ENCODE measurements around the gene SNX20.
A peak's percentile ranks its signal among the peaks of the same experiment; 100 is the strongest.

The SNX20 gene, protein sequence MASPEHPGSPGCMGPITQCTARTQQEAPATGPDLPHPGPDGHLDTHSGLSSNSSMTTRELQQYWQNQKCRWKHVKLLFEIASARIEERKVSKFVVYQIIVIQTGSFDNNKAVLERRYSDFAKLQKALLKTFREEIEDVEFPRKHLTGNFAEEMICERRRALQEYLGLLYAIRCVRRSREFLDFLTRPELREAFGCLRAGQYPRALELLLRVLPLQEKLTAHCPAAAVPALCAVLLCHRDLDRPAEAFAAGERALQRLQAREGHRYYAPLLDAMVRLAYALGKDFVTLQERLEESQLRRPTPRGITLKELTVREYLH

DNA sequence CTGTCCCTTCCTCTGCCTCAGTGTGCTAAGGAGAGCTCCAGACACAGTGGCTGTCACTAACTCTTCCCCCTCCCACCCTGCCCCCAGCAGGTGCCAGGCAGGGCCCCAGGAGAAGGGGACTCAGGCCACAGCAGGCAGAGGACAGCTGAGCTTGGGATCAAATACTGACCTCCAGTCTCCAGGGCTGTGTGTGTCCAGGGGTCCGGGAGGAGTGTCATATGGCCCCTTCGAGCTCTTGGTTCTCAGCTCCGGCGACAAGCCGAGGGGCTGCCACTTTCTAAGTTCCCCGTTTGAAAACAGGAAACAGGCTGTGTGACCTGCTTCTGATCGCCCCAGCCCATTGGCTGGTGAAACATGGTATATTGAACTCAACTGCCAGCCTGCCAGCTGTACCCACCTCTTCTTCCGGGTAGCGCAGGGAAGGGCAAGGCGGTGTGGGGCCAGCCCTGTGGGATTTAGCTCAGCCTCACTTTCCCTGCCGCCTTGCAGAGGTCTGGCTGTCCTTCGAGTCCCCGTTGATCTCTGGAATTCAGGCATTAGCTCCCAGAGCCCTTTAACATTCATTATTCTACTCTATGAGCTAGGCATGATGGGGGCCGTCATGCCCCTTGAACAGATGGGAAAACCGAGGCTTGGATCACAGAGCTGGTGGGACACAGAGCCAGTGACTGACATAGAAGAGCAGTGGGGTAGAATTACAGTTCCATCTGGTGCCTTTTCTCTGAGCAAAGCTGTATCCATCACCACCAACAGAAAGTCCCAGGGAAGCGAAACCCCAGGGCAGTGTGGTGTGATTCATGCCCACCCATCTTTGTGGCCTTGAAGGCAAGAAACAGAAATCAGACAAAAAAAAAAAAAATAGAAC lies at the start of gene SNX20:
Gene SNX20 (minus strand): TSS at position 292 of the 865 bp plus-strand sequence. CDS start 3,786 bp downstream, outside the sequence.
- DNase-seq, result peak; percentile 88

DNA sequence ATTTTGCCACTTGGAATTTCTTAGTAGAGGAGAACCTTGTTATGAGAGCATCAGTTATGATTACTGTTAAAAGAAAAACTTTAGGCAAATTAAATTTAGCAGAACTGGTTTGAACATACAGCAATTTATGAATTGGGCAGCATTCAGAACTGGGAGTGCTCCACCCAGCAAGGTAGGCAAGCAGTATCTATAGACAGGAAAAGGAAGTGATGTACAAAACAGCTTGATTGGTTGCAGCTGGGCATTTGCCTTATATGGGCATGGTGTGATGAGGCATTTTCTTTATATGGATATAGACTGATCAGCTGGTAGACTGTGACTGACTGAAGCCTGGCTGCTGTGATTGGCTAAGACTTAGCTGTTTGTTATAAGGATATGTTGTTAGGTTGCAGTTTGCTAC lies 43.2 kb upstream of the SNX20 start:
- no peak for DNase-seq

DNA sequence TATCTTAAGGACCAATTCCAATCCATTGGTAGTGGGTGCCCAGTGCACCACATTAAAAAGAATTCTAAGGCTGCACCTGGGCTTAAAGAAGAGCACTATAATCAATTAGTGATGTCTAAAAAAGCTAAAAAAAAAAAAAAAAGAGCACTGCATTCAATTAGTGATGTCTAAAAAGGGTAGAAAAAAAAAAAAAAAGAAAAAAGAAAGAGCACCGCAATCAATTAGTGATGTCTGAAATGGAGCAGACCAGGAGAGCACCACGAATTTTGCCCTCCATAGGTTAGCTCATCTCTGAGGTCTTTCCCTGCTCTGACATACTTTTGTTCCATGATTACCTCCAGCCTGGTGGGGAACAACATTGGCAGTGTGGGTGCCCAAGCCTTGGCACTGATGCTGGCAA lies 41.8 kb upstream of the SNX20 start:
- DNase-seq, result no peak

DNA sequence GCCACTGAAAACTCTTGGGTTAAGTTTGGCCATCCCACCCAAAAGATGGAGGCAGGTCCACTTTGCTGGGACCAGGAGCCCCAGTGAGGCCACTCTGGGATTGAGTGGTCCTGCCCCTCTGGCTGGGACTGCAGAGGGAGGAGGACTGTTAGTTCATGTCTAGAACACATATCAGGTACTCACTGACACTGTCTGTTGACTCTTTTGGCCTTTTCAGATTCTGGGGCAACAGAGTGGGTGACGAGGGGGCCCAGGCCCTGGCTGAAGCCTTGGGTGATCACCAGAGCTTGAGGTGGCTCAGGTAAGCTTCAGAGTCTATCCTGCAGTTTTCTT lies 41.3 kb upstream of the SNX20 start:
- no peak for DNase-seq

DNA sequence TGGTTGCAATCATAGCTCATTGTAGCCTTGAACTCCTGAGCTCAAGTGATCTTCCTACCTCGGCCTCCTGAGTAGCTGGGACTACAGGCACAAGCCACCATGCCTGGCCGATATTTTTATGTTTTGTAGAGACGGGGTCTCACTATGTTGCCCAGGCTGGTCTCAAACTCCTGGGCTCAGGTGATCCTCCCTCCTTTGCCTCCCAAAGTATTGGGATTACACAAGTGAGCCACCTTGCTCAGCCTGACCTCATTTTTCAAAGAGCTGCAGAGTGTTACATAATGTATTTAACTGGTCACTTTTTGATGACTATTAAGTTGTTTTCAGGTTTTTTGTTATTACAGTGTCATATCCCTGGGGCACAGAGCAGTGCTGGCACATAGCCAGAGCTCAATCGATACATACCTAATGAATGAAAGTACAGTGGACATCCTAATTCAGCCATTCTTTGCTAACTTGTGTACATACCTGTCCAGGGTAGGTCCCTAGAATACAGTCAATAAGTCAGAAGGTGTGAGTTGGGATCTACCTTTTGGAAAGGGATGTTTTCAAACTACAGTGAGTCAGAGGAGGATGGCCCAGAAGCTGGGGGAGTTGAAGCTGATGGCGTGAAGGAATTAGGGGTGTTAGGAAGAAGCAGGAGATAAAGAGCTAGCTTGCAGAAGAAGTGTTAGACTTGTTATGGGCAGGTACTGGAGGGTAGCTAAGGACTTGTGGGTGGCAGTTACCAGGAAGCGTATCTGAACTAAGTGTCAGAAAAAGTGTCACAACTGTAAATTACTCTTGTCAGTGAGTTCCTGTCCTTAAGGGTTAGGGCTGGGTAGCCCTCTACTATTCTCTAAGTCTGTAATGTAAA lies 40.7 kb upstream of the SNX20 start:
- DNase-seq, result no peak

DNA sequence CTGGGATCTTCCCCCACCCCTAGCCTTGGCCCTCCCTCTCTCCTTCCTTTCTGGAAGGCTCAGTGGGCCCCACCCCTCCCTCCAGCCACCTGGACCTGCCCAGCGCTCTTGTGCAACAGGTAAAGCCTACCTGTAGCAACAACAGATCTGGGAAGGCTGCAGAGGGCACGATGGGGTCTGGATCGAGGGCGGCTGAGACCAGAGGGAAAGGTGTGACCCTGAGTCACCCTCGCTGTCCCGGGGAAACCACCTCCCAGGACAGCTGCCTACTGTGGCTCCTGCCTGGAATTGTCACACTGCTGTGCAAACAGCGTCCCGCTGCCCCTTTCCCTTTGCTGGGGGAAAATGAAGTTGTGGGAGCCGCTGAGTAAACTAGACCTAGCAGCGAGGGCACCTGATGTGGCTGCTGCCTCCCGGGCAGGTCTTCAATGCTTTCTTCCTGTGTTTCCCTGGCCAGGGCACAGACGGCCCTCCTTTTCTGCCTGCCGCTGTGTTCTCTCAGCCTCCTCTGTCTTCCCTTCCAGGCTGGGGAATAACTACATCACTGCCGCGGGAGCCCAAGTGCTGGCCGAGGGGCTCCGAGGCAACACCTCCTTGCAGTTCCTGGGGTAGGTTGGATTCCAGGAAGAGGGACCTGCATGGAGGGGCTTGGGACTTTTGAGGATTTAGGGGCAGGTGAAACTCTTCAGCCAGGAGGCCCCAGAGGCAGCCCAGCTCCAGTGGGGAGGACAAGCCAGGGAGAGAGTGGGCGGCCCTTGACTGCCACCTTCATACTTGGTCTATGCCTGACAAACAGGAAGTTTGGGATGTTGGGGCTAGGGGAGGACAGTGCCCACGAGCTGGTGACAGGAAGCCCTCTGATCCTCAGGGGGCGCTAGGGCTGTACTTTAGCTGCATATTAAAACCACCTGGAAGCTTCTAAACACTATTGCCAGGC lies 38.6 kb upstream of the SNX20 start:
- no peak for DNase-seq

DNA sequence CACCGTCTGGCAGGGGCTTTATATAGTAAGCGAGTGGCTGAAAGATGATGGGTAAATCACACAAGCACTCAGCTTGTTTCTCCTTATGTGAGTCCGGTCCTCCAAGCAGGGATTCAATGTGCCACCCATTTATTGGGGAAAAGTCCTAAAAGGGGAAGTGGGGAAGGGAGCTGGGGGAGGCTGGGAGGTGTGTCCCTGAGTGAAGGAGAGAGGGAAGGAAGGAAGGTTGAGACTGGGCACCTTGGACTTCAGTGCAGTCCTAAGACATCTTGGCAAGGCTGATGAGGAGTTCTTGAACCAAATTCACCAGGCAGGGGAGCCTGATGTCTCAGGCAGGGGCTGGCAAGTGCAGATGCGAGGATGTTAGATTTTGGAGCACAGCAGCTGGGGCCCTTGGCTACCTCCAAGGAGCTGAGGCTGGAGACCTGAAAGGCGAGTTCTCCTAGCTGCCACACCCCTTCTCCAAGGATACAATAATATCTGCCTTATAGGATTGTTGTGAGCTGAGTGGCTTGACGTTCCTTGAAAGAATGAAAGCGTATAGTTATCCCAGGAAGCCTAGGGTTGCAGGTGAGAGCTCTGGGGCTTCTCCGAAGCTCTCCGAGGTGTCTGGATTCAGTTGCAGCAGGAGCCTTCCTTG lies 37.8 kb upstream of the SNX20 start:
- DNase-seq, result no peak

DNA sequence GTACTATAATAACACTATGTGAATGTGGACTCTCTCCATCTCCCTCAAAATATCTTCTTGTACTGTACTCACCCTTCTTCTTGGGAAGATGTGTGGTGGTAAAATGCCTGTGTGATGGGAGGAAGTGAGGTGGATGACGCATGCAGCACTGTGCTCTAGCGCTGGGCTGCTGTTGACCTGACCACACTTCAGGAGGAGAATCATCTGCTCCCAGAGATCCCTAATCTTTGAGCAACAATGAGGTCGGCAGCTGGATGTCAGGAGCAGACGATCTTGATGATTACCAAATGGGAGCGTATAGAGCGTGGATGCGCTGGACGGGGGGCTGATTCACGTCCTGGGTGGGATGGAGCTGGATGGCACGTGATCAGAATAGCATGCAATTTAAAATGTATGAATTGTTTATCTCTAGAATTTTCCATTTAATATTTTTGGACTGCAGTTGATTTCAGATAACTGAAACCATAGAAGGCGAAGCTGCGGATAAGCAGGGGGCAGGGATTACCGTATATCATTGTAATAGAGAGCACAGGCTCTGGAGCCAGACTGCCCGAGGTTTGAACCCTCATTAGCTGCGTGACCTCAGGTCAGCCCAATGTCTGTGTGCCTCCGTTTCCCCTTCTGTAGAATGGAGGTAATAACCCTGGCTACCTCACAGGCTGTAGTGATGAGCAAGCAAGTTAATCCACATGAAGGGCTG lies 37.1 kb upstream of the SNX20 start:
- DNase-seq, result no peak

DNA sequence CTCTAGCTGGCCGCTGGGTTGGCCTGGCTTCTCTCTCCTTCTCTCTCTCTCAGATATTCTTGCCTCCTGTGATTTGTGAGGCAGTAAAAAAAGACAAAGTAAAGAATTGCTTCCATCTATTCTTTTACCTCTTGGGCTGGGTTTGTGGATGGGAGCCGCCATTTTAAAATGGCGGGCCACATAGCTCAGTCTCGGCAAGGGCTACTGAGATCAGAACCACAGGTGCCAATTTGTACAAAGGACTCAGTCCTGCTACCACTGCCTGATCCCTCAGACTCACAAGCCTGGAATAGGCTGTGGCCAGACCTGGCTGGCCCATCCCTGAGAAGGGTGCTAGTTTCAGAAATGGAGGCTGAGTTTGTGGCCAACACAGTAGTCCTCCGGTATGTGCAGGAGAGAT lies 36.4 kb upstream of the SNX20 start:
- DNase-seq, result no peak

DNA sequence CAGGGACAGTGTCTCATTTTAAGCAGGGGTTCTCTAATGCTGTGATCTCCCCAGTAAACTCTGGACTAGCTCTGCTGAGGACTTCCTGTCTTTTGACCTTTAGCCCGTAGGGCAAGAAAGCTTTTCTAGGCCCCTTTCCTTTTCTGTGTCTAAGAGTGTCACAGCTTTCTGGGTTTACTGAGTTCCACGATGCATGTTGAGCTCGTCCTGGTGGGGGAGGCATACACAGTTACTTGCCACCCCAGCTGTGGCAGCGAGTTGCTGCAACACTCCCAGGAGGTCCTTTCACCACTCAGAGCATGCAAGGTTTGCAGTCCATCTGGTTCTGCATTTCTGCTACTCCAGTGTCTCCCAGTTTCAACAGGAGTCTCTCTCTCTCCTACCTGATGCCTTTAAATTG lies 36.0 kb upstream of the SNX20 start:
- DNase-seq, result no peak

DNA sequence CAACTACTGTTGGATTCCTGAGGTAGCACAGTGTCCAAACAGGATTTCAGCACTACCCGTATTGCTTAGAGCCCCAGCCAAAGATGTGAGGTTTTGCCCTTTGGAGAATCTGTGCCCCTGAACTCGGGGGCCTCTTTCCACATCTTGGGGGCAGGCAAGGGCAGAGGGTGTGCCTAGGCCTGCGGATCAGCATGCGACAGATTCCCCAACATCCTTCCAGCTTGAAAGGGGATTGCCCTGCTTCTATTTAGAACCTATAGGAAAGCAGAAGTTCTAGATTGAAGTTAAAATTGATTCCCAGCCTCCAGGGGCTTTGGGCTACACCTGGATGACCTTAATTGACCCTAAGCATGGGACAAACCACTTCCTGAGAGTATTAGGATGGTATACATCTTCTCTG lies 31.8 kb upstream of the SNX20 start:
- no peak for DNase-seq

DNA sequence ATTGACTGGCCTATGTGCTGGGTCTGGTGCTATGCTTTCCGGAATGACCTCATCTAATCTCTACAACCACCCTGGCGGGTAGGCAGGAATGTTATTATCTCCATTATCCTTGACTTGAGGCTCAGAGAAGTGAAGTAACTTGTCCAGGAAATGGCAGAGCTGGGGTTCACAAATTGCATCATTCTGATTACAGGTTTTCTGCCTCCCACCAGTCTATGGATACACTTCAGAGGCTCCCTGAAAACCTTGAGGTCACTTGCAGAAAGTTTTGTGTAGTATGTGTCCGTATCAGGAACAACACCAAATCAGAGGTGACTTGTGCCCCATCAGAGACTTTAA lies 31.4 kb upstream of the SNX20 start:
- no peak for DNase-seq

DNA sequence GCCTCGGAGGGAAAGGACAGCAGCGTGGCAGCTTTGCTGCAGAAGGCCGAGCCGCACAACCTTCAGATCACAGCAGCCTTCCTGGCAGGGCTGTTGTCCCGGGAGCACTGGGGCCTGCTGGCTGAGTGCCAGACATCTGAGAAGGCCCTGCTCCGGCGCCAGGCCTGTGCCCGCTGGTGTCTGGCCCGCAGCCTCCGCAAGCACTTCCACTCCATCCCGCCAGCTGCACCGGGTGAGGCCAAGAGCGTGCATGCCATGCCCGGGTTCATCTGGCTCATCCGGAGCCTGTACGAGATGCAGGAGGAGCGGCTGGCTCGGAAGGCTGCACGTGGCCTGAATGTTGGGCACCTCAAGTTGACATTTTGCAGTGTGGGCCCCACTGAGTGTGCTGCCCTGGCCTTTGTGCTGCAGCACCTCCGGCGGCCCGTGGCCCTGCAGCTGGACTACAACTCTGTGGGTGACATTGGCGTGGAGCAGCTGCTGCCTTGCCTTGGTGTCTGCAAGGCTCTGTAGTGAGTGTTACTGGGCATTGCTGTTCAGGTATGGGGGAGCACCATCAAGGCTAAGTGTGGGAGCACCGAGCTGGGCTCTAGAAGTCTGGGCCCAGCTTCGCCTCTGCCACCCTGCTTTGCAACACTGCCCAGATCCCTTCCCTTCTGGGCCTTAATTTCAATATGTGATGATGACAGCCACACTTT lies 30.9 kb upstream of the SNX20 start:
- no peak for DNase-seq

DNA sequence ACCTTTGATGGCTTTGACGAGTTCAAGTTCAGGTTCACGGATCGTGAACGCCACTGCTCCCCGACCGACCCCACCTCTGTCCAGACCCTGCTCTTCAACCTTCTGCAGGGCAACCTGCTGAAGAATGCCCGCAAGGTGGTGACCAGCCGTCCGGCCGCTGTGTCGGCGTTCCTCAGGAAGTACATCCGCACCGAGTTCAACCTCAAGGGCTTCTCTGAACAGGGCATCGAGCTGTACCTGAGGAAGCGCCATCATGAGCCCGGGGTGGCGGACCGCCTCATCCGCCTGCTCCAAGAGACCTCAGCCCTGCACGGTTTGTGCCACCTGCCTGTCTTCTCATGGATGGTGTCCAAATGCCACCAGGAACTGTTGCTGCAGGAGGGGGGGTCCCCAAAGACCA lies 29.9 kb upstream of the SNX20 start:
- no peak for DNase-seq

DNA sequence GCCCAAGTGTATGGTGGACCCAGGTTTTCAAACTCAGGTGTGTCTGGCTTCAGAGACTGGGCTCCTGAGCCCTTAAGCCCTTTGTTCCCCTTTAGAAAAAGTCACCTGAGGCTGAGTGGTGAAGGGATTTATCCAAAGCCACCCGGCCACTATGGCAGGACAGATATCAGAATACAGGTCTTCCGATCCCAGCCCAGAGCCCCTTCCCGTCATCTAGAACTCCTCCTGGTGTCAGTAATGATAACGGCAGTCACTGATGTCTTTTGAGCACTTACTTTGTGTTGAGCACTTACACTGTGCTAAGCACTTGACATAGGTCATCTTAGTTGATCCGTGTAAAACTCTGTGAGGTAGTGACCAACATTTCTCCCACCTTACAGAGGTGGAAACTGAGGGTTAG lies 28.9 kb upstream of the SNX20 start:
- no peak for DNase-seq

DNA sequence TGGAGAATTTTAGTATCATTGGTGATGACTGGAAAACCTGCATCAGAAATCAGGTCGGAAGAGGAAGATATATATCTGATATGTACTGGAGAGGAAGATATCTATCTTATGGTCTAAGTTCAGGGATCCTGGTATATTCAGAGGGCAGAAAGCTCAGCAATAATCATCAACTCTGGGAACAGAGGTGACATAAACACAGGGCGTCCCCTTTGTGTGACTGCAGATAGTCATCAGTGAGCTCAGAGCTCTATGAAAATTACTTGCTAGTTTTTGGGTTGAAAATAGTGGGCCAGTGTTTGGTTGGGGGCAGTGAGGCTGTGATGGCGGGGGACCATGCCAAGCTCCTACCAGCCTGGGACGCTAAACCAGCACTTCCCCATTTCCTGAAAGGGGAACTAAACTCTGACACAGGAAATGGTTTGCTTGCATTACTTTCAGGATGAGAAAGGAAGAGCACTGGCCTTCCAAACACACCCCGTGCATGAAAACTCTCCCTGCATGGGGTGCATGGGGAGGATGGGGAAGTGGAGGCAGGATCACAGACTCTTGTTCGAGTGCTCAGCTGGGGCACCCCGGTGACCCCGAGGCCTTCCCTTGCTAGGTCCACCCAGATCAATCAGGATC lies 28.1 kb upstream of the SNX20 start:
- no peak for DNase-seq

DNA sequence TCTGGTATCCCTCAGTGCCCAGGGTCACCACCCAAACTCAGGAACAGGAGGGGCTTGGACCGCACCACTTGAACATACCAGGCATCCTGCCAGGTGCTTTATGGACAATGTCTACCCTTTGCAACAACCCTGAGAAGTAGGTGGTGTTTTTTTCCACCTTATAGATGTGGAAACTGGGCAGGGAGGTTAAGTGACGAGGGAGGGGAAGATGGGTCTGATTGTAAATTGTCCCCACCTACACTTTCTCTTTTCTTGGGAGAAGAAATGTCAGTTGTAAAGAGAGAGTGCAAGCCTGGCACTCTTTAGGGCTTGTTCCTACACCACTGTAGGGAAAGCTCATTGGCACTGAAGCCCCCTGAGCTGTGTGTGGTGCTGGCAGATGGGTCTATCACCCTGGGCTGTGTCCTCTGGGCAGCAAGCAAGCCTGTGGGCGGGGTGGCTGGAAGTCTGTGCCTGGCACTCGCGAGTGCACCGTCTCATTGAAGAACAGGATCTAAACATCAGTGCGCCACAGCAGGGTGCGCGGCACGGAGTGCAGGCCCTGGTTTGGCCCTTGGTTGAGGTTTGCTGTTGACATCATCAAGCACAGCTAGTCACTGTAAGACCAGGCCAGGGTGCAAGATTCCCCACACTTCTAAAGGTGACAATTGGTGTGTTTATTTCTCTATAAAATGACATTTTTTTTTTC lies 27.4 kb upstream of the SNX20 start:
- DNase-seq, result peak; percentile 75

DNA sequence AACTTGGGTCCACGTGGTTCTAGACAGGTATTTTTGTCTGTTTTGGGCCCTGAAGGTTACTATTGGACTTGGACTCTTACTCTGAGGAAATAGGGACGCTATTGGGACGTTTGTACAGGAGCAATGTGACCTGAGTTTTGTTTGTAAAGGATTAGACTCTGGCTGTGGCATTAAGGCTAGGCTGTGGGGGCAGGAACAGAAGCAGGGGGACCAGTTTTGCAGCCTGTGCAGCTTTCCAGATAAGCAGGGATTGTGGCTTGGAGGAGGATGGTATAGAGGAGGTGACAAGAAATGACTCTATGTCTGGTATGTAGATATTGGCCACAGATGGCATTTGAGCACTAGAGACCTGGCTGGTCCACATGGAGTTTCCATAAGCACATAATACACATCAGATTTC lies 25.1 kb upstream of the SNX20 start:
- DNase-seq, result no peak

DNA sequence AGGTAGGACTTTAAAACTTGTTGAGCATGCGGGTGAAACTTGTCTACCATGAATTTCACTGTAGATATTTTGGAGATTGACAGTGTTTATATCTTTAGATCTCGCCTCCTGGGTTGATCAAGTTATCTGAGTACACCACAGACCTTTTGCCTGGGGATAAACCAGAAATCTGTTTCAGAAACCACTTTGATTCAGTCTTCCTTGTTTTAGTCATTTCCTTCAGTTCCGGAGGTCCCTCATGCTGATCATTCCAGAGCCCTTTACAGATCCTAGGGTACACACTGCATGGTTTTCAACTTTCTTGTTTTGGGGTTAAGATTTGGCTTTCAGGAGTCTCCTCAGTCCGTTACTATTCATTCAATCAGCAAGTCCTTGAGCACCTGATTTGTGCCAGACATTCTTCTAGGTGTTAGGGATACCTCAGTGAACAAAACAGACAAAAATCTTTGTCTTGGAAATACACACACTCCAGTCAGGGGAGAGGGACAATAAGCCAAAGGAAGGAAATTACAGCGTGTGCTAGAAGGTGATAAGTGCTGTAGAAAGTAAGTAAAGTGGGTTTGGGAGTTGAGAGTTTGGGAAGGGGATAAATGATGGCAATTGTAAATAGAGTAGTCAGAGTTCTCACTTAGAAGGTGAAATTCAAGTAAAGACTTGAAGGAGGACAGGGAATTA lies 24.5 kb upstream of the SNX20 start:
- no peak for DNase-seq

All from activated effector memory CD4-positive, alpha-beta T cell treated with anti-CD3 and anti-CD28 coated beads, Interleukin-2, amount 50 U/mL, for 16 hours (primary cell).